H9 (cell line): Measurements from ENCODE around the gene KLC1. TPM values are rescaled to one million over a fixed set of nuclear protein-coding genes. Genes with fewer than 3 reads are reported as not detected.
A peak's percentile ranks its signal among the peaks of the same experiment; 100 is the strongest.

Source experiments
- DNase-seq: peaks from one replicate; pipeline ENCODE4 v3.0.0-alpha.2; 2017
- H2AFZ ChIP-seq: one replicate; pipeline ENCODE4 v1.6.1; 2013; ENCODE audit warnings: mild to moderate bottlenecking, low read length, control low read depth, moderate library complexity
- H2AK5ac ChIP-seq: 2 replicates; pipeline ENCODE4 v1.6.1; 2013; ENCODE audit warnings: low read length, control low read depth, mixed read lengths; ENCODE audit not compliant: insufficient read length
- H2BK120ac ChIP-seq: one replicate; pipeline ENCODE4 v1.6.1; 2013; ENCODE audit warnings: low read depth, mild to moderate bottlenecking, low read length, control low read depth, inconsistent platforms; ENCODE audit not compliant: poor library complexity, severe bottlenecking
- H2BK12ac ChIP-seq: 2 replicates; pipeline ENCODE4 v1.6.1; 2013; ENCODE audit warnings: low read length, control low read depth, mixed read lengths, low read depth; ENCODE audit not compliant: insufficient read length
- H2BK15ac ChIP-seq: 2 replicates; pipeline ENCODE4 v1.6.1; 2013; ENCODE audit warnings: low read depth, low read length, control low read depth
- H2BK20ac ChIP-seq: one replicate; pipeline ENCODE4 v1.6.1; 2013; ENCODE audit warnings: low read depth, mild to moderate bottlenecking, low read length, control low read depth, inconsistent platforms; ENCODE audit not compliant: poor library complexity, severe bottlenecking
- H2BK5ac ChIP-seq: 2 replicates; pipeline ENCODE4 v1.6.1; 2013; ENCODE audit warnings: low read length, control low read depth, mixed read lengths; ENCODE audit not compliant: insufficient read length
- H3K14ac ChIP-seq: 2 replicates; pipeline ENCODE4 v1.6.1; 2013; ENCODE audit warnings: low read length, control low read depth; ENCODE audit not compliant: insufficient read depth
- H3K18ac ChIP-seq: 2 replicates; pipeline ENCODE4 v1.6.1; 2013; ENCODE audit warnings: low read depth, mild to moderate bottlenecking, mixed read lengths, low read length, control low read depth; ENCODE audit not compliant: insufficient read length
- H3K23ac ChIP-seq: 2 replicates; pipeline ENCODE4 v1.6.1; 2013; ENCODE audit warnings: low read length, control low read depth, mixed read lengths, low read depth; ENCODE audit not compliant: insufficient read length
- H3K23me2 ChIP-seq: 2 replicates; pipeline ENCODE4 v1.6.1; 2013; ENCODE audit warnings: low read depth, mild to moderate bottlenecking, mixed read lengths, low read length, control low read depth; ENCODE audit not compliant: insufficient read length, poor library complexity, severe bottlenecking
- H3K27ac ChIP-seq: 2 replicates; pipeline ENCODE4 v1.5.1; 2013; ENCODE audit warnings: low read length, control low read depth, mixed read lengths, low read depth; ENCODE audit not compliant: insufficient read length
- H3K27me3 ChIP-seq: 2 replicates; pipeline ENCODE4 v1.6.1; 2013; ENCODE audit warnings: low read length, control low read depth, inconsistent platforms; ENCODE audit not compliant: insufficient read depth
- H3K4ac ChIP-seq: 2 replicates; pipeline ENCODE4 v1.6.1; 2013; ENCODE audit warnings: low read depth, mild to moderate bottlenecking, control low read depth, inconsistent platforms, low read length, moderate library complexity
- H3K4me1 ChIP-seq: 2 replicates; pipeline ENCODE4 v1.6.1; 2013; ENCODE audit warnings: low read length, control low read depth, inconsistent platforms; ENCODE audit not compliant: insufficient read depth
- H3K4me2 ChIP-seq: 2 replicates; pipeline ENCODE4 v1.6.1; 2013; ENCODE audit warnings: low read length, control low read depth, mixed read lengths; ENCODE audit not compliant: insufficient read length, insufficient read depth
- H3K56ac ChIP-seq: 2 replicates; pipeline ENCODE4 v1.6.1; 2013; ENCODE audit warnings: low read depth, mild to moderate bottlenecking, mixed read lengths, low read length, control low read depth; ENCODE audit not compliant: insufficient read length
- H3K79me1 ChIP-seq: 2 replicates; pipeline ENCODE4 v1.6.1; 2013; ENCODE audit warnings: low read depth, mild to moderate bottlenecking, moderate library complexity, low read length, control low read depth, inconsistent platforms; ENCODE audit not compliant: insufficient read depth, poor library complexity, severe bottlenecking
- H3K79me2 ChIP-seq: 2 replicates; pipeline ENCODE4 v1.6.1; 2013; ENCODE audit warnings: low read length, control low read depth, inconsistent platforms; ENCODE audit not compliant: insufficient read depth
- H3K9ac ChIP-seq: 2 replicates; pipeline ENCODE4 v1.6.1; 2013; ENCODE audit warnings: low read length, control low read depth, mixed read lengths; ENCODE audit not compliant: insufficient read length; ENCODE audit errors: extremely low read depth
- H3K9me3 ChIP-seq: one replicate; pipeline ENCODE4 v1.6.1; 2013; ENCODE audit warnings: low read depth, low read length, inconsistent platforms; ENCODE audit not compliant: control insufficient read depth
- H3T11ph ChIP-seq: one replicate; pipeline ENCODE4 v1.6.1; 2013; ENCODE audit warnings: mild to moderate bottlenecking, low read length, control low read depth, inconsistent platforms
- H4K20me1 ChIP-seq: one replicate; pipeline ENCODE4 v1.6.1; 2013; ENCODE audit not compliant: control insufficient read depth, insufficient read length, insufficient read depth
- H4K5ac ChIP-seq: 2 replicates; pipeline ENCODE4 v1.6.1; 2013; ENCODE audit warnings: low read depth, mild to moderate bottlenecking, mixed read lengths, low read length, control low read depth; ENCODE audit not compliant: insufficient read length
- H4K8ac ChIP-seq: replicated peaks from 2 replicates; pipeline ENCODE4 v1.6.1; 2013; ENCODE audit warnings: low read length, control low read depth, mixed read lengths, low read depth; ENCODE audit not compliant: insufficient read length
- H4K91ac ChIP-seq: 2 replicates; pipeline ENCODE4 v1.6.1; 2013; ENCODE audit warnings: low read depth, mild to moderate bottlenecking, moderate library complexity, mixed read lengths, low read length, control low read depth; ENCODE audit not compliant: insufficient read length
- H3K27ac Mint-ChIP-seq, 3 experiments: 2 replicates in 2 of 3; 3 replicates in 1 of 3; pipeline ENCODE4 v1.8.0; 2020 to 2021; ENCODE audit warnings: mixed read lengths in 3 of 3, mild to moderate bottlenecking in 1 of 3, moderate library complexity in 1 of 3
- H3K27me3 Mint-ChIP-seq: 2 replicates; pipeline ENCODE4 v1.8.0; 2021; ENCODE audit warnings: low read depth, mild to moderate bottlenecking, moderate library complexity, mixed read lengths
- H3K36me3 Mint-ChIP-seq, 3 experiments: 2 replicates in 2 of 3; 3 replicates in 1 of 3; pipeline ENCODE4 v1.8.0; 2020 to 2021; ENCODE audit warnings: low read depth in 3 of 3, mixed read lengths in 3 of 3; ENCODE audit not compliant: insufficient read depth in 1 of 3
- H3K4me1 Mint-ChIP-seq, 2 experiments: 2 replicates each; pipeline ENCODE4 v1.8.0; 2020; ENCODE audit warnings: mixed read lengths in 2 of 2
- H3K4me3 Mint-ChIP-seq, 2 experiments: 2 replicates in 1 of 2; 3 replicates in 1 of 2; pipeline ENCODE4 v1.8.0; 2020 to 2021; ENCODE audit warnings: mild to moderate bottlenecking in 2 of 2, mixed read lengths in 2 of 2, moderate library complexity in 1 of 2
- H3K9me3 Mint-ChIP-seq, 2 experiments: 2 replicates in 1 of 2; 3 replicates in 1 of 2; pipeline ENCODE4 v1.8.0; 2020; ENCODE audit warnings: mild to moderate bottlenecking in 2 of 2, mixed read lengths in 2 of 2, moderate library complexity in 1 of 2
- WGBS: extraction: QIAGEN DNeasy Blood & Tissue Kit; methylation state at CpG from one replicate; pipeline ENCODE4 v1.1.7; 2013; ENCODE audit warnings: missing lambda C conversion rate, low lambda C conversion rate, mixed read lengths; ENCODE audit not compliant: insufficient read length; ENCODE audit errors: extremely low coverage; 5-methylcytosine and 5-hydroxymethylcytosine counted together
- total RNA-seq: library from RNA; stranded (reverse); gene quantifications from 2 replicates; pipeline ENCODE4 v1.2.1, GENCODE V29; 2021
- TF ChIP-seq, protein P1 (sequence below): fragments of 200-600 bp; sonication (generic); conservative IDR thresholded peaks from 3 replicates; pipeline ENCODE4 v1.8.0; 2021; ENCODE audit warnings: antibody characterized with exemption, mild to moderate bottlenecking

Gene KLC1
- total RNA-seq, 1 experiment from 2014 or later = 143 TPM

DNA sequence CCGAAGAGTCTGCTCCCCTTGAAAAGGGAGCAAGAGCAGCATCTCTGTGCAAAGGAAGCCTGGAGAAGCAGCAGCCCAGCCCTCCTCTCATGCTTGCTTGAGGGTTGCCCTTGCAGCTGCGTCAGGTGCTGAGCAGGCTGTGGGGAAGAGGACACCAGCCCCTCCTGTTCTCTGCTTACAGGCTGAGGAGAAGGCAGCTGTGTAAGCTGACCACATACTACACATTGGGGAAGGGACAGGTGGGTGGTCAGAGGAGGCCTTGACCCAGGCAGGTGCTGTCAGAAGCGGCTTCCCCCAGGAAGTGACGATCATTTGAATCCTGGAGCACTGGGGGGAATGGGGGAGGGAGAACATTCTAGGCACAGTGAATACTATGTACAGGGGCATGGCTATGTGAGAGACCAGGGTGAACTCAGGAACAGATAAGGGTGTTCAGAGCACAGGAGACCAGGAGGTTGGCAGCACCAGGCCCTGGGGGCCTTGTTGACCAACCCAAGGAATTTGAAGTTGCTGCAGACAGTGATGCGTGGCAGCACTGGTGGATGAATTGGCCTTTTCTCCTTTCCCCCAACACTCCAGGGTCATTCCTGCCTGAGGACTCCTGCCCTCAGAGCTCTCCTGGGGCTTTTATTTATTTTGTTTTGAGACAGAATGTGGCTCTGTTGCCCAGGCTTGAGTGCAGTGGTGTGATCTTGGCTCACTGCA is 2.7 kb upstream of the KLC1 start:
- WGBS = no CpG with 5 or more reads among the region's 5 CpGs
- no peak for DNase-seq
- H4K5ac ChIP-seq = no peak overlapping the region
- H3K4me2 ChIP-seq = no peak overlapping the region
- no peak overlapping the region for H2AK5ac ChIP-seq
- Mint-ChIP-seq H3K4me3 (peak overlapping the region in 1 of 2 experiments; percentile 55; a peak in 2 of 5 replicates), H3K4me1 (peaks cover 17 to 18% of the 10 kb centered on the region in 2 experiments), H3K9me3 (no peaks in the 10 kb centered on the region), H3K27ac (peak overlapping the region in 1 of 3 experiments; percentile 76; a peak in 2 of 7 replicates), H3K36me3 (peaks cover 0 to 2% (median 0%) of the 10 kb centered on the region in 3 experiments; a peak in 1 of 7 replicates), H3K27me3 (peaks cover 8% of the 10 kb centered on the region)
- peaks cover 2% of the 10 kb centered on the region; the same call in 1 of the 2 replicates for H3K4me1 ChIP-seq
- no peak overlapping the region for H2BK12ac ChIP-seq
- no peaks in the 10 kb centered on the region for H3K9me3 ChIP-seq
- H4K91ac ChIP-seq = no peak overlapping the region
- TF ChIP-seq, protein P1, sequence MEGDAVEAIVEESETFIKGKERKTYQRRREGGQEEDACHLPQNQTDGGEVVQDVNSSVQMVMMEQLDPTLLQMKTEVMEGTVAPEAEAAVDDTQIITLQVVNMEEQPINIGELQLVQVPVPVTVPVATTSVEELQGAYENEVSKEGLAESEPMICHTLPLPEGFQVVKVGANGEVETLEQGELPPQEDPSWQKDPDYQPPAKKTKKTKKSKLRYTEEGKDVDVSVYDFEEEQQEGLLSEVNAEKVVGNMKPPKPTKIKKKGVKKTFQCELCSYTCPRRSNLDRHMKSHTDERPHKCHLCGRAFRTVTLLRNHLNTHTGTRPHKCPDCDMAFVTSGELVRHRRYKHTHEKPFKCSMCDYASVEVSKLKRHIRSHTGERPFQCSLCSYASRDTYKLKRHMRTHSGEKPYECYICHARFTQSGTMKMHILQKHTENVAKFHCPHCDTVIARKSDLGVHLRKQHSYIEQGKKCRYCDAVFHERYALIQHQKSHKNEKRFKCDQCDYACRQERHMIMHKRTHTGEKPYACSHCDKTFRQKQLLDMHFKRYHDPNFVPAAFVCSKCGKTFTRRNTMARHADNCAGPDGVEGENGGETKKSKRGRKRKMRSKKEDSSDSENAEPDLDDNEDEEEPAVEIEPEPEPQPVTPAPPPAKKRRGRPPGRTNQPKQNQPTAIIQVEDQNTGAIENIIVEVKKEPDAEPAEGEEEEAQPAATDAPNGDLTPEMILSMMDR = no peak
- H3K56ac ChIP-seq = no peak overlapping the region
- no peak overlapping the region for H2BK5ac ChIP-seq
- H3K23ac ChIP-seq = no peak overlapping the region
- no peak overlapping the region for H3T11ph ChIP-seq
- no peak overlapping the region for H2AFZ ChIP-seq
- H4K8ac ChIP-seq = no peak overlapping the region
- peaks cover 8% of the 10 kb centered on the region for H3K23me2 ChIP-seq
- peaks cover 7% of the 10 kb centered on the region; the same call in 1 of the 2 replicates for H3K79me2 ChIP-seq
- H3K18ac ChIP-seq = no peak overlapping the region
- no peaks in the 10 kb centered on the region for H4K20me1 ChIP-seq
- no peaks in the 10 kb centered on the region for H3K27me3 ChIP-seq
- H3K14ac ChIP-seq = no peak overlapping the region
- no peaks in the 10 kb centered on the region for H3K79me1 ChIP-seq
- H2BK120ac ChIP-seq = no peak overlapping the region
- no peak overlapping the region for H2BK20ac ChIP-seq
- H3K9ac ChIP-seq = no peak overlapping the region
- no peak overlapping the region for H2BK15ac ChIP-seq
- no peak overlapping the region for H3K27ac ChIP-seq
- no peak overlapping the region for H3K4ac ChIP-seq
